ENCODE data around the gene MAD2L2.
A peak's percentile ranks its signal among the peaks of the same experiment; 100 is the strongest.

The MAD2L2 gene

GRCh38 chr1:11704691-11705475 is 23.9 kb upstream of the MAD2L2 start:
- DNase-seq = no peak

GRCh38 chr1:11704194-11704529 is 23.2 kb upstream of the MAD2L2 start:
- DNase-seq = no peak

- DNase-seq = no peak
Measured at GRCh38 chr1:11703357-11704193, 22.6 kb upstream of the MAD2L2 start.

- DNase-seq = no peak
Measured at GRCh38 chr1:11701981-11702803, 21.2 kb upstream of the MAD2L2 start.

GRCh38 chr1:11701551-11701961 is 20.6 kb upstream of the MAD2L2 start:
- DNase-seq = no peak

GRCh38 chr1:11700601-11701467 is 19.9 kb upstream of the MAD2L2 start:
- DNase-seq = no peak

- no peak for DNase-seq
Measured at GRCh38 chr1:11697893-11698210, 16.9 kb upstream of the MAD2L2 start.

GRCh38 chr1:11697188-11697892 is 16.4 kb upstream of the MAD2L2 start:
- DNase-seq = no peak

- no peak for DNase-seq
Measured at GRCh38 chr1:11695861-11696260, 14.9 kb upstream of the MAD2L2 start.

- no peak for DNase-seq
Measured at GRCh38 chr1:11693917-11694316, 13.0 kb upstream of the MAD2L2 start.

GRCh38 chr1:11693024-11693590 is 12.2 kb upstream of the MAD2L2 start:
- DNase-seq = no peak

- DNase-seq = no peak
Measured at GRCh38 chr1:11691928-11692711, 11.2 kb upstream of the MAD2L2 start.

GRCh38 chr1:11691302-11691914 is 10.5 kb upstream of the MAD2L2 start, which contains the start of gene DRAXIN:
Gene DRAXIN, plus strand, starts transcription at chr1:11691710. Its CDS starts 14,549 bp downstream, at chr1:11706259.
- peak; percentile 73 for DNase-seq

- DNase-seq = no peak
Measured at GRCh38 chr1:11690397-11691301, 9.7 kb upstream of the MAD2L2 start.

- no peak for DNase-seq
Measured at GRCh38 chr1:11688506-11688905, 7.6 kb upstream of the MAD2L2 start.

- DNase-seq = no peak
Measured at GRCh38 chr1:11685210-11685752, 4.3 kb upstream of the MAD2L2 start.

GRCh38 chr1:11684070-11684469 is 3.1 kb upstream of the MAD2L2 start:
- no peak for DNase-seq

GRCh38 chr1:11682799-11683198 is 1.9 kb upstream of the MAD2L2 start:
- DNase-seq = no peak
